GM12873 (cell line): Measurements from ENCODE around the gene DIABLO.

Experiments
- CTCF ChIP-seq: IDR thresholded peaks from 2 replicates; pipeline ENCODE4 v1.5.1; 2012; ENCODE audit warnings: low read depth, mild to moderate bottlenecking, moderate library complexity, low read length, control low read depth; ENCODE audit not compliant: insufficient read depth; ENCODE audit errors: missing control alignments

The DIABLO gene

GRCh38 chr12:122245553-122245952, 19.7 kb upstream of the DIABLO start:
- TF ChIP-seq CTCF, result no peak

- TF ChIP-seq CTCF, result no peak
Measured at GRCh38 chr12:122244565-122245371, 18.9 kb upstream of the DIABLO start.

GRCh38 chr12:122243965-122244364, 18.1 kb upstream of the DIABLO start:
- TF ChIP-seq CTCF, result no peak

- no peak for TF ChIP-seq CTCF
Measured at GRCh38 chr12:122238861-122239260, 13.0 kb upstream of the DIABLO start.

GRCh38 chr12:122235741-122236140, 9.9 kb upstream of the DIABLO start:
- no peak for TF ChIP-seq CTCF

GRCh38 chr12:122232691-122233090, 6.8 kb upstream of the DIABLO start:
- no peak for TF ChIP-seq CTCF

- no peak for TF ChIP-seq CTCF
Measured at GRCh38 chr12:122230798-122231197, 4.9 kb upstream of the DIABLO start.

- no peak for TF ChIP-seq CTCF
Measured at GRCh38 chr12:122228092-122228491, 2.2 kb upstream of the DIABLO start.
